Endothelial cell of umbilical vein (primary cell): ENCODE results near the gene CDX1. TPM values are rescaled to one million over a fixed set of nuclear protein-coding genes. Genes with fewer than 3 reads are reported as not detected.

Experiments
- BruUV-seq: library from RNA; stranded (reverse); fragments of 400-500 nt; replicated peaks from 2 replicates; lab custom pipeline; 2021; lab: Mats Ljungman, UMichigan
- CTCF ChIA-PET: fragments of 300-600, 350-600 bp; sonication (Branson Sonifier 250); formaldehyde crosslinking; loops from one replicate; lab custom pipeline; 2021; ENCODE audit warnings: antibody characterized with exemption, inconsistent platforms; lab: Charles Lee
- POLR2A ChIA-PET: fragments of 300-600, 350-600 bp; sonication (Branson Sonifier 250); formaldehyde crosslinking; loops from one replicate; lab custom pipeline; 2021; ENCODE audit warnings: antibody characterized with exemption, inconsistent platforms; lab: Charles Lee
- DNase-seq: peaks from one replicate; pipeline ENCODE4 v3.0.0-alpha.2; 2011; ENCODE audit warnings: low read depth, low spot score
- FAIRE-seq: peaks from 2 replicates; lab custom pipeline; 2011; peaks lifted over from hg19 to GRCh38; lab: Jason Lieb, UNC
- H2AFZ ChIP-seq: 2 replicates; pipeline ENCODE4 v1.6.0; 2012; ENCODE audit warnings: low read depth, low read length, control low read depth, inconsistent platforms
- H3K27ac ChIP-seq: 2 replicates; pipeline ENCODE4 v1.5.1; 2011; ENCODE audit warnings: low read depth, mild to moderate bottlenecking, control low read depth, low read length, moderate library complexity; ENCODE audit not compliant: insufficient read depth
- H3K27me3 ChIP-seq, 2 experiments: 2 replicates each; pipeline versions ENCODE4 v1.6.0 to v1.6.1; 2011; ENCODE audit warnings: low read length in 2 of 2, mixed read lengths in 1 of 2; ENCODE audit not compliant: control insufficient read depth in 2 of 2, insufficient read depth in 2 of 2
- H3K36me3 ChIP-seq, 2 experiments: 2 replicates in 1 of 2; 3 replicates in 1 of 2; pipeline ENCODE4 v1.5.1; 2011; ENCODE audit warnings: low read length in 2 of 2, mild to moderate bottlenecking in 1 of 2, moderate library complexity in 1 of 2; ENCODE audit not compliant: control insufficient read depth in 2 of 2, insufficient read depth in 2 of 2; ENCODE audit errors: extremely low read depth in 1 of 2
- H3K4me1 ChIP-seq: 3 replicates; pipeline ENCODE4 v1.5.1; 2011; ENCODE audit warnings: mild to moderate bottlenecking, low read length; ENCODE audit not compliant: control insufficient read depth, insufficient read depth; ENCODE audit errors: extremely low read depth
- H3K4me2 ChIP-seq: 2 replicates; pipeline ENCODE4 v1.6.1; 2011; ENCODE audit warnings: low read length, control low read depth, mixed read lengths; ENCODE audit not compliant: insufficient read depth
- H3K4me3 ChIP-seq, 3 experiments: fragments of 200-600 bp in 1 of 3; sonication (generic), shearing (Covaris generic) in 1 of 3; replicated peaks in 1 of 3; 2 replicates each; pipeline ENCODE4 v1.5.1; 2011 to 2016; ENCODE audit warnings: control low read depth in 3 of 3, low read length in 3 of 3, mild to moderate bottlenecking in 2 of 3, inconsistent platforms in 1 of 3, low read depth in 1 of 3, moderate library complexity in 1 of 3; ENCODE audit not compliant: insufficient read depth in 1 of 3
- H3K79me2 ChIP-seq: 2 replicates; pipeline ENCODE4 v1.6.0; 2012; ENCODE audit warnings: low read length, inconsistent platforms; ENCODE audit not compliant: control insufficient read depth, insufficient read depth
- H3K9ac ChIP-seq: replicated peaks from 2 replicates; pipeline ENCODE3; 2011; ENCODE audit warnings: low read length, control low read depth; ENCODE audit not compliant: insufficient read depth; ENCODE audit errors: extremely low read depth
- H3K9me1 ChIP-seq: replicated peaks from 3 replicates; pipeline ENCODE4 v1.6.0; 2011; ENCODE audit warnings: mild to moderate bottlenecking, low read length; ENCODE audit not compliant: control insufficient read depth, insufficient read depth; ENCODE audit errors: extremely low read depth
- H3K9me3 ChIP-seq: replicated peaks from 2 replicates; pipeline ENCODE4 v1.5.1; 2012; ENCODE audit warnings: low read length, inconsistent platforms; ENCODE audit not compliant: control insufficient read depth, insufficient read depth
- H4K20me1 ChIP-seq: replicated peaks from 2 replicates; pipeline ENCODE3; 2011; ENCODE audit warnings: mild to moderate bottlenecking, low read length; ENCODE audit not compliant: control insufficient read depth, insufficient read depth; ENCODE audit errors: extremely low read depth
- FOS ChIP-seq: IDR thresholded peaks from 2 replicates; pipeline ENCODE4 v1.6.1; 2011; ENCODE audit warnings: mild to moderate bottlenecking, low read length, moderate library complexity, borderline replicate concordance; ENCODE audit not compliant: insufficient read depth
- GATA2 ChIP-seq: IDR thresholded peaks from 2 replicates; pipeline ENCODE4 v1.7.0; 2011; ENCODE audit warnings: low read depth, mild to moderate bottlenecking, moderate library complexity, mixed read lengths, low read length; ENCODE audit not compliant: insufficient read length, insufficient read depth
- MYC ChIP-seq: IDR thresholded peaks from one replicate; pipeline ENCODE4 v1.6.1; 2011; ENCODE audit warnings: mild to moderate bottlenecking, low read depth, low read length
- dilution Hi-C: fragments of 300-500 bp; cut with MboI; formaldehyde crosslinking; loops from one replicate; pipeline ENCODE4 v1.15.0; 2019; ENCODE audit warnings: low sequenced_read_pairs; ENCODE audit not compliant: extremely low pct_ligation_motif_present
- intact Hi-C: fragments of 100-400 bp; cut with micrococcal nuclease; formaldehyde crosslinking; loops from one replicate; pipeline ENCODE4 v1.10.0; 2022
- polyA plus RNA-seq, 4 experiments: library from polyadenylated mRNA; depleted of rRNA in 3 of 4; stranded (reverse) in 3 of 4; unstranded in 1 of 4; fragments of >200 nt; gene quantifications; 2 replicates each; pipeline versions ENCODE4 v1.2.1 to v1.2.3, GENCODE V29; 2011 to 2012; ENCODE audit warnings: missing spikeins in 1 of 4
- total RNA-seq: library from RNA; stranded (reverse); gene quantifications from 2 replicates; pipeline ENCODE4 v1.2.3, GENCODE V29; 2021
- TF ChIP-seq, protein P1 (sequence below): IDR thresholded peaks from 2 replicates; pipeline ENCODE4 v1.6.1; 2011; ENCODE audit not compliant: insufficient read depth, insufficient read length
- TF ChIP-seq, protein P2 (sequence below), 2 donors: IDR thresholded peaks; 1 replicate in 1 of 2; 2 replicates in 1 of 2; pipeline ENCODE4 v1.5.1; 2011; ENCODE audit warnings: low read length in 2 of 2, mild to moderate bottlenecking in 2 of 2, moderate library complexity in 2 of 2, control low read depth in 1 of 2, inconsistent platforms in 1 of 2, low read depth in 1 of 2; ENCODE audit not compliant: insufficient read depth in 1 of 2; ENCODE audit errors: extremely low read depth in 1 of 2

CDX1 gene
- total and polyA plus RNA-seq, 2 donors (not counting 3 experiments of a cell fraction or from before 2014, with no cell fraction given), result not detected

DNA sequence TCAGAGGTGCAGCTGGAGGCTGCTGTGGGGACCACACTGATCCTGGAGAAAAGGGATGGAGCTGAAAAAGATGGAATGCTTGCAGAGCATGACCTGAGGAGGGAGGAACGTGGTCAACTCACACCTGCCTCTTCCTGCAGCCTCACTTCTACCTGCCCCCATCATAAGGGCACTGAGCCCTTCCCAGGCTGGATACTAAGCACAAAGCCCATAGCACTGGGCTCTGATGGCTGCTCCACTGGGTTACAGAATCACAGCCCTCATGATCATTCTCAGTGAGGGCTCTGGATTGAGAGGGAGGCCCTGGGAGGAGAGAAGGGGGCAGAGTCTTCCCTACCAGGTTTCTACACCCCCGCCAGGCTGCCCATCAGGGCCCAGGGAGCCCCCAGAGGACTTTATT, 17.4 kb downstream of the CDX1 start:
- Histone ChIP-seq H3K79me2 (no peaks in the 10 kb centered on the region), H3K4me2 (no peak overlapping the region), H3K36me3 (no peaks in the 10 kb centered on the region), H2AFZ (no peak overlapping the region), H3K4me3 (no peak overlapping the region), H3K9ac (no peak overlapping the region), H3K9me3 (no peaks in the 10 kb centered on the region), H3K27me3 (peaks cover 16 to 31% of the 10 kb centered on the region in 2 experiments), H3K9me1 (no peaks in the 10 kb centered on the region), H4K20me1 (no peaks in the 10 kb centered on the region), H3K4me1 (no peaks in the 10 kb centered on the region), H3K27ac (no peak overlapping the region)
- DNase-seq (no peak), FAIRE-seq (no peak)
- TF ChIP-seq, protein P1, sequence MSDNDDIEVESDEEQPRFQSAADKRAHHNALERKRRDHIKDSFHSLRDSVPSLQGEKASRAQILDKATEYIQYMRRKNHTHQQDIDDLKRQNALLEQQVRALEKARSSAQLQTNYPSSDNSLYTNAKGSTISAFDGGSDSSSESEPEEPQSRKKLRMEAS, result no peak
- TF ChIP-seq MYC (no peak), GATA2 (no peak), FOS (no peak)
- TF ChIP-seq, protein P2, sequence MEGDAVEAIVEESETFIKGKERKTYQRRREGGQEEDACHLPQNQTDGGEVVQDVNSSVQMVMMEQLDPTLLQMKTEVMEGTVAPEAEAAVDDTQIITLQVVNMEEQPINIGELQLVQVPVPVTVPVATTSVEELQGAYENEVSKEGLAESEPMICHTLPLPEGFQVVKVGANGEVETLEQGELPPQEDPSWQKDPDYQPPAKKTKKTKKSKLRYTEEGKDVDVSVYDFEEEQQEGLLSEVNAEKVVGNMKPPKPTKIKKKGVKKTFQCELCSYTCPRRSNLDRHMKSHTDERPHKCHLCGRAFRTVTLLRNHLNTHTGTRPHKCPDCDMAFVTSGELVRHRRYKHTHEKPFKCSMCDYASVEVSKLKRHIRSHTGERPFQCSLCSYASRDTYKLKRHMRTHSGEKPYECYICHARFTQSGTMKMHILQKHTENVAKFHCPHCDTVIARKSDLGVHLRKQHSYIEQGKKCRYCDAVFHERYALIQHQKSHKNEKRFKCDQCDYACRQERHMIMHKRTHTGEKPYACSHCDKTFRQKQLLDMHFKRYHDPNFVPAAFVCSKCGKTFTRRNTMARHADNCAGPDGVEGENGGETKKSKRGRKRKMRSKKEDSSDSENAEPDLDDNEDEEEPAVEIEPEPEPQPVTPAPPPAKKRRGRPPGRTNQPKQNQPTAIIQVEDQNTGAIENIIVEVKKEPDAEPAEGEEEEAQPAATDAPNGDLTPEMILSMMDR (IDR thresholded peaks at IDR 0.05; ENCODE audit: extremely low read depth in 1 of 2, insufficient read depth in 1 of 2, low read depth in 1 of 2, low read length in 2 of 2), result no peak
- POLR2A ChIA-PET, result no interaction called here
- dilution Hi-C loops (no loop called here), intact Hi-C loops (no loop called here)
- BruUV-seq, result no TSS peak
- CTCF ChIA-PET, result no interaction called here
